HG03520 (cell line): ENCODE results near the gene SLC16A13.
"Not testable (repeated sequence)": the region's sequence is repeated elsewhere in the genome, so short reads cannot be mapped to it uniquely, and the experiment has no call there.

Experiments
- ATAC-seq: cut with Tn5 transposase; IDR thresholded peaks from one replicate; pipeline ENCODE4 v1.9.1; 2021; ENCODE audit warnings: mild to moderate bottlenecking, moderate library complexity; ENCODE audit not compliant: unreplicated experiment

The SLC16A13 gene, protein sequence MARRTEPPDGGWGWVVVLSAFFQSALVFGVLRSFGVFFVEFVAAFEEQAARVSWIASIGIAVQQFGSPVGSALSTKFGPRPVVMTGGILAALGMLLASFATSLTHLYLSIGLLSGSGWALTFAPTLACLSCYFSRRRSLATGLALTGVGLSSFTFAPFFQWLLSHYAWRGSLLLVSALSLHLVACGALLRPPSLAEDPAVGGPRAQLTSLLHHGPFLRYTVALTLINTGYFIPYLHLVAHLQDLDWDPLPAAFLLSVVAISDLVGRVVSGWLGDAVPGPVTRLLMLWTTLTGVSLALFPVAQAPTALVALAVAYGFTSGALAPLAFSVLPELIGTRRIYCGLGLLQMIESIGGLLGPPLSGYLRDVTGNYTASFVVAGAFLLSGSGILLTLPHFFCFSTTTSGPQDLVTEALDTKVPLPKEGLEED

DNA sequence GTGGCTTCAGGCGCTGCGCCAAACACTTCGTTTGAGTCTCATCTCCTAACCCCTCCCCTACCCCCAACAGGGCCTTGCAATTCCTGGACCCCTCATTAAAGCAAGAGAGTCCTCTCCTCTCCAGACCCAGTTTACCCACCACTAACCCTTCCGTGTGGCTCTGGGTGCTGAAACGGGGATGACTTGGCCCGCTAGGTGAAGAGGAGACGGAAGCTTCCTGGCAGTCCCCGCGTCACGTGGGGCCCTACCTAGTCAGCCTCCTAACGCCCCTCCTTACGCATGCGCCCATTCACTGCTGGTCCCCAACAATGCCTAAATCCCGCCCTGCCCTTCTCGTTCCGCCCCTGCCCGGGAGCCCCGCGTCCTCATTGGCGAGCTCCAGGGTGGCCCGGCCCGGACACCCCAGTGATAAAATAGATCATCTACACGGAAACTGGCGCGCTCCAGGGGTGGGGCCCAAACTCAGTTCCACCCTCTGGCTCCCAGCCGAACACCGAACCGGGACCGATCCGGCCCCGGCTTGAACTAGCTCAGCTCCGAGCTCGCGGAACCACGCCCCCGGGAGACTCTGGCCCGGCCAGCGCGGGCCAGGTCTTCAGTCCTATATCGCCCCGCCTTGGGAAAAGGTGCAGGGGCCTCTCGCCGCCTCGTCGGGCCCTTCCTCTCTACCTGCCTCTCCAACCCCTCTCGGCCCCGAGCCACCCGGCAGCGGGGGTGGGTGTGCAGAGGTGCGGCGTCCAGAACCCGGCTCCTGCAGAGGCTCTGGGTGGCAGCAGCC is at the start of gene SLC16A13:
TSS of gene SLC16A13 (plus strand) at position 425 of the 778 bp plus-strand sequence. CDS start 368 bp downstream, outside the sequence.
- ATAC-seq, result peak; percentile 80

DNA sequence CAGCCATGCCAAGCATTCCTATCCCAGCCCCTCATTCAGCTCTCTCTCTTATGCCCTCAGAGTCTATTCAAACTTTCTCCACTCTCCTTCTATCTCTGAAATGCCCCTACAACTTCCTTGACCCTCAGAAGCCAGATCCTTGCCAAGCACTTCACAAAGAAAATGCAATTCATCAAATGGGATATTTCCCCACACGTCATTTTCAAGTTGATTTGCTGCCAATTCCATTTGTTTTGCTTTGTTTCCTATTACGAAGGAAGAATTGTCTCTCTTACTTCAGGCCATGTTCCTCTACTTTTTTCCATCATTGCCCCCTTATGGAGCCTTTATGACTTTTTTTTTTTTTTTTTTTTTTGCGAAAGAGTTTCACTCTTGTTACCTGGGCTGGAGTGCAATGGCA is 49.1 kb upstream of the SLC16A13 start:
- ATAC-seq, result no peak

DNA sequence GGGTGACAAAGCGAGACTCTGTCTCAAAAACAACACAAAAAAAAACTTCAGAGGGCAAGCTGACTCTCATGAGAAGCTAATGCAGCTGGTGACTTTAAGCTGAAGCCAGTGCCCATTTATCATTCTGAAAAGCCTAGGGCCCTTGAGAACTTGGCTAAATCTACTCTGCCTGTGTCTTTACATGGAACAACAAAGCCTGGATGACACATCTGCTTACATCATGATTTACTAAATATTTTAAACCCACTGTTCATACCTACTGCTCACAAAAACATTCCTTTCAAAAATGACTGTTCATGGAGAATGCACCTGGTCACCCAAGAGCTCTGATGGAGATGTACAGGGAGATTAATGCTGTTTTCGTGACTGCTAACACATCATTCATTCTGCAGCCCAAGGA is 46.0 kb upstream of the SLC16A13 start:
- ATAC-seq, result no peak

- not testable (repeated sequence) for ATAC-seq
These were observed 42.2 kb upstream of the SLC16A13 start for GRCh38 chr17:6993613-6994056.

GRCh38 chr17:6994118-6994598 is 41.7 kb upstream of the SLC16A13 start:
- ATAC-seq, result no peak

- no peak for ATAC-seq
These were observed 41.1 kb upstream of the SLC16A13 start for GRCh38 chr17:6994666-6995256.

DNA sequence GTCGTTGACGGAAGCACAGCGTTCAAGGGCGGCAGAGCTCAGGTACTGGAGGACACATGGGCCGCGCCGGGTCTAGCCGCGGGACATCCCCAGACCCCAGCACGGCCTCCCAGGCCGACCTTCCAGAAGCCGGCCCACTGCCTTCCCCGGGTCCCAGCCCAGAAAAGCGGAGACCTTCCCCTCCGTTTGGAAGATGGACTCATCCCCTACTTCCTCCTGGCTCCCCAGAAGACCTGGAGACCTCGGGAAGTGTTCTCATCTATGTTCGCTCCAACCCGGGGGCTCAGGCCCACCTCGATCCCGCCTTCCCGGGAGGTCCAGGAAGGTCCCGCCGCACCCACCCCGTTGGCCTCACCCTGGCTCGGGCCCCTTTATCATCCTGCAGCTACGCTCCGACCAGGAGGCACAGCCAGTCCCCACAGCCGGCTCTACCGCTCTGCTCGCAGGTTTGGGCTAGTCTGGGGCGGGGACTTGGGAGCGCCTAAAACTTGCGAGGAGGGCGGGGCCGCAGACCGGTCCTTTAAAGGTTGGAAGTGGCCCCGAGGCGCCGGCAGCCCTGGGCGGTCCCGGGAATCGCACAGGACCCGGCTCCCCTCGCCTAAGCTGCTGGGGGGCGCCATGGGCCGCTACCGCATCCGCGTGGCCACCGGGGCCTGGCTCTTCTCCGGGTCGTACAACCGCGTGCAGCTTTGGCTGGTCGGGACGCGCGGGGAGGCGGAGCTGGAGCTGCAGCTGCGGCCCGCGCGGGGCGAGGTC is 40.1 kb upstream of the SLC16A13 start, which contains the start of gene ALOX12:
TSS of gene ALOX12 (plus strand) at position 550 of the 756 bp plus-strand sequence. CDS start at position 619, 69 bp downstream.
- no peak for ATAC-seq

- ATAC-seq, result no peak
These were observed 39.4 kb upstream of the SLC16A13 start for GRCh38 chr17:6996256-6997011.

- ATAC-seq, result no peak
These were observed 38.6 kb upstream of the SLC16A13 start for GRCh38 chr17:6997171-6997570.

DNA sequence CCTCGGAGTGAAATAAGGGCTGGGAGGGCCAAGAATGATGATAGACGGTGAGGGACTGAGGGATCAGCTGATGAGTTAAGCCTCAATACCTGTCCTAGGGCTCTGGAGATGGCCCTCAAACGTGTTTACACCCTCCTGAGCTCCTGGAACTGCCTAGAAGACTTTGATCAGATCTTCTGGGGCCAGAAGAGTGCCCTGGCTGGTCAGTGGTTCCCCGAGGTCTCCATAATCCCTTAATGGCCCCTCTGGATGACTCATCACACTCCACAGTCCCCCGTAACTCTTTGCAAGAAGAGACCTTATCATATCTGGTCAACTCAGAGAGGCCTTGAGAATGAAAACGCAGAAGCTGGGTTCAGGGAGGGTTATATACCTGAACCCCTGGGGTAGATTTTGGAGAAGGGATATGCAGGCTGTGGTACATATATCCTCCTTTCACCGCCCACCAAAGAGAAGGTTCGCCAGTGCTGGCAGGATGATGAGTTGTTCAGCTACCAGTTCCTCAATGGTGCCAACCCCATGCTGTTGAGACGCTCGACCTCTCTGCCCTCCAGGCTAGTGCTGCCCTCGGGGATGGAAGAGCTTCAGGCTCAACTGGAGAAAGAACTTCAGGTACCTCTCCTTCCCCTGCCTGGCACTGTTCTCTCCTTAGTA is 36.8 kb upstream of the SLC16A13 start:
- ATAC-seq, result no peak

DNA sequence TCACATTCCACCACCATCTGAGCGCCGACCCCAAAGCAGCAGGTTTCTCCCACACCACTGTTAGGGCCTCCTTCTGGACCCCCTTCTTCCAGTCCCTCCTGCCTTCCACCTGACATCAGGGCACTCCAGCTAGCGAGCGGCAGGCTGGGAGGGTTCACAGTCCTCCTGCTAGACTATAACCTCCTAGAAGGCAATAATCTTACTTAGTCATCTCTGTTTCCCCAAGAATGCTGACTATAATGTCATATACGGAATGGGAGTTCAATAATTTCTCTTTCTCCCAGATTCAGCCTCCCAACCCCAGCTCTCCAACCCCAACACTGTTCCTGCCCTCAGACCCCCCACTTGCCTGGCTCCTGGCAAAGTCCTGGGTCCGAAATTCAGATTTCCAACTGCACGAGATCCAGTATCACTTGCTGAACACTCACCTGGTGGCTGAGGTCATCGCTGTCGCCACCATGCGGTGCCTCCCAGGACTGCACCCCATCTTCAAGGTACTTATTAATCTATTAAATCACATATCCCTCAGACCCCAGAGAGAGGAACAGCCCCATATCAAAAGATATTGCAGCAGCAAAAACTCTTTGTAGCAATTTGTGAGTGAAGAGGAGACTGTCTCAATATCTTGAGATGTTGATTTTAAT is 34.4 kb upstream of the SLC16A13 start:
- ATAC-seq, result no peak

- ATAC-seq, result no peak
These were observed 33.3 kb upstream of the SLC16A13 start for GRCh38 chr17:7002288-7003047.

GRCh38 chr17:7003745-7004144 is 32.1 kb upstream of the SLC16A13 start:
- no peak for ATAC-seq

DNA sequence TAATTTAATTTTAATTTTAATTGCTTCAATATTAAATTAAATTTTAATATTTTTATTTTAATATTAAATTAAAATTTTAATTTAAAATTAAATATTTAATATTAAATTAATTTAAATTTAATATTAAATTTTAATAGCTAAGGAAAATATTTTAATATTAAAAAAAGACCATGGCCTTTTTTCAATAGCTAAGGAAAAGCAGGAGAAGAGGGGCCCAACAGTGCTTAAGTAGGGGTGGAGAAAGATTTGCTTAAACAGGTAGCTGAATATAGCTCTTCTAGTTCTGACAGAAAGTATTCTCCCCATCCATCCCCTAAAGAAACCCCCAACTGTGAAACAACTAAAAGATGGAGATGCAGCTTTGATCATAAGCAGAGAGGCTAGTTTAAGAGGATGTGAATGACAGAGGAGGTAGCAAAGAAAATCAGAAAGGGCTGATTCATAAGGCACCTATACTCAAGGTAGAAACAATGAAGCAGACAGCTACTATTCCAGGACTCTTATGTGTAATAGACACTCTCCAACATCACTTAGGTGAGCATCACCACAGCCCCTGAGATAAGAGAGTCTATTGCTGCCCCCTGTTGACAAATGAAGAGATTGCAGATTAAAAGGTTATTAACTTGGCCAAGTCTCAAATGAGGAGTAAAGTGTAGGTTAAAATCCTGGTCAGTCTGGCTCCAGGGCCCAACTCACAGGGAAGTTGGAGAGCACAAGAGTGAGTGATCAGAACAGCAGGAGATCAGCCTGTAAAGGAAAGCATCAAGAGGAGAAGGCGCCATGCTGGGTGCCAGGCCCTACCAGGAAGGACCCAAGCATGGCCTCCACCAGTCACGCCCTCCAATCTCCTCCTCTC is 31.2 kb upstream of the SLC16A13 start:
- no peak for ATAC-seq

GRCh38 chr17:7005716-7006115 is 30.1 kb upstream of the SLC16A13 start:
- ATAC-seq, result no peak

- no peak for ATAC-seq
These were observed 28.7 kb upstream of the SLC16A13 start for GRCh38 chr17:7007143-7007542.

DNA sequence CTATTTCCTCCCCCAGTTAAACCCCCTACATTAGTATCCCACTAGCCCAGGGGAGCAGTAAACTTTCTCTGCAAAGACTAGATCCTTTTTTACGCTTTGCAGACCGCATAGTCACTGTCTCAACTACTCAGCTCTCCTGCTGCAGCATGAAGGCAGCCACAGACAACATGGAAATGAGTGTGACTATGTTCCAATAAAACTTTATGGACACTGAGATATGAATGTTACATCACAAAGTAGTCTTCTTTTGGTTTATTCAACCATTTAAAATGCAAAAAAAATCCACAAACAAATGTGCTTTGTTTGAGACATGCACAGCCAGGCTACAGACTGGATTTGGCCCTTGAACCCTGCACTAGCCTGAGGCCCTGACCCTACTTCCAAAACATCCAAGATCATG is 25.3 kb upstream of the SLC16A13 start:
- no peak for ATAC-seq
